Hypothalamus (tissue), 51 donors: ENCODE results near the gene ENC1.
"Not testable (repeated sequence)": the region's sequence is repeated elsewhere in the genome, so short reads cannot be mapped to it uniquely, and the experiment has no call there.

Source experiments
- DNase-seq, 51 donors: peaks; one replicate each; lab custom pipeline; 2025; lab: John Stamatoyannopoulos, UW

ENC1 gene, protein sequence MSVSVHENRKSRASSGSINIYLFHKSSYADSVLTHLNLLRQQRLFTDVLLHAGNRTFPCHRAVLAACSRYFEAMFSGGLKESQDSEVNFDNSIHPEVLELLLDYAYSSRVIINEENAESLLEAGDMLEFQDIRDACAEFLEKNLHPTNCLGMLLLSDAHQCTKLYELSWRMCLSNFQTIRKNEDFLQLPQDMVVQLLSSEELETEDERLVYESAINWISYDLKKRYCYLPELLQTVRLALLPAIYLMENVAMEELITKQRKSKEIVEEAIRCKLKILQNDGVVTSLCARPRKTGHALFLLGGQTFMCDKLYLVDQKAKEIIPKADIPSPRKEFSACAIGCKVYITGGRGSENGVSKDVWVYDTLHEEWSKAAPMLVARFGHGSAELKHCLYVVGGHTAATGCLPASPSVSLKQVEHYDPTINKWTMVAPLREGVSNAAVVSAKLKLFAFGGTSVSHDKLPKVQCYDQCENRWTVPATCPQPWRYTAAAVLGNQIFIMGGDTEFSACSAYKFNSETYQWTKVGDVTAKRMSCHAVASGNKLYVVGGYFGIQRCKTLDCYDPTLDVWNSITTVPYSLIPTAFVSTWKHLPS

DNA sequence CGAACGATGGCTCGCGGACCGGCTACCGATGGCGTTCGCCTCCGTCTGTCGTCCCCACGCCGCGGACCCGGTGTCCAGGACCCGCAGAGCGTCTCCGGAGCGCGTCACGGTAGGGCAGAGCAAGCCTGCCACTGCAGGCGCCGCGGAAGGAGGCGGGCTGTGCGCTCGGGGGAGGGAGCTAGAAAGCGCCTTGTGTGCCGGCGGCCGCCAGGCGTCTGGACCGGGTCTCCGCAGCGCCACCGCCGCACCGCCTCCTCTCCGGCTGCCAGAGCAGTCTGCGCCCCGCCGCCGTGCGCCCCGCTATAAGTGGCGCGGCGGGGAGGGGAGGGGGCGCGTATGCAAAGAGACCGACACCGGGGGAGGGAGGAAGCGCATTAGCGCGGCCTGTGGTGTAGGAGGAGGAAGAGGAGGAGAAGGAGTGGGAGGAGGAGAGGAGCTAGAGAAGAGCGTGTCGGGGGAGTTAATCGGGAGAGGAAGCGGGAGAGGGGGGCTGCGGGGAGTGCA, at the start of gene ENC1:
Gene ENC1 (minus strand): TSS at position 279 of the 504 bp plus-strand sequence. CDS start 4,243 bp downstream, outside the sequence.
- peak in 50 of 51 donors; percentile 23 to 90 (median 61) for DNase-seq

DNA sequence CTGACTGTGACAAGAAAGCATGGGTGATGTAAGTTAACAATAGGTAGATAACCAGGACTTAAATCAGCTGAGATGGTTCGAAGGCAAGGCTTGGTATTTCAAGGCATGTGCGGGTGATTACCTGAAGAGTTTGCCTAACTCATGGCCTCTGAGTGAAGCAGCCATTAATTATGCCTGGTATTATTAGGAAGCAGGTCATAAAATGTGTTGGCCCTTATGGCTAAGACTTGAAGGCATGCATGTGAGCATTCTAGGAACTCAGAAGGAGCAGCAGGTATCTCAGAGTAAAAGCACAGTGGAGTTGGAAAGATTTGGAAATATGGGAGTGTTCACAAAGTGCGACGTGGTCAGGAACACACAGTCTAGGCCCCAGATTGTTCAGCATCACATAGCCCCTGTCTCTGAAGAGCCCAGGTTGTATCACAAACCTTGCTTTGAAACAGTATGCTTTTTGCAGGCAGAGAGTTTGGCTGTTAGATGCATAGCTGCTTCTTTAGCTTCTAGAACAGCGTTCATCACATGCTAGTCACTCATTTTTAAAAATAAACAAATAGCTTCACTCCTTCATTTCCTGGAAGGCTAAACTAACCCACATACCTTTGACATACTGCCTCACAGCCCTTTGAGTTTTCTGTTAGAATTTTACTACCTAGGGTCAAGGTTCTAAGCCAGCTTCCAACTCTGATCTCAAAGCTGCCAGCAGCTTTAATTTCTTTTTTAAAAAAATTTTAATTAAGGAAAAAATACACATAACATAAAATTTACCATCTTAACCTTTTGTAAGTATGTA, 46.6 kb upstream of the ENC1 start:
- no peak for DNase-seq

DNA sequence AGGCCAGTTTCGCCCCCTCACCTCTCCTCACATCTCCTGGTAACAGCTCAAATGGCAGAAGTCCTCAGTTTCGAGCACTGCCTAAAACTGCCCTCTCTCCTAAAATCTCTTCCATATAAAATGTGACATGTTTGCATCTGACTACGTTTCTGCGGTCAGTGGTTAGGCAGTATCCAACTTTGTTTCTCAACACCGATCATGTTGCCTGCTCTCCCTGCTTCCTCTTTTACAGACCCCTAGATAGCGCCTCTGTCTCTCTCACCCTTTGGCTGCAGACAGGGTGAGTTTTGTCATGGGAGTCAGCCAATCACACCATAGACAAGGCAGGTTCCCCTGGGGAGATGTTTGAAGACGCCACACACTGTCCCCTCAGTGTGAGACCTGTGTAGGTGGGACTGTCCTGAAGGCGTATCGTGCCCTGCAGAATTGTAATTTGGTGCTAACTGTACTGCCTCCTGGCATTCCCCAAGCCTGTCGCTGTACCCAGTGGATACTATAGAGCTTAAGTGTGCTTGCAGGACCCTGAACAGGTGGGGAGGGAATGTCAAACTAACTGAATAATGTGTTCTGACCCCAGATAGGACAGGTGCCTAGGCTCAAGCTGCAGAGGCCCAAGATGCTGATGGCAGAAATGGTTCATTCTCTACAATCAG, 45.6 kb upstream of the ENC1 start:
- no peak for DNase-seq

DNA sequence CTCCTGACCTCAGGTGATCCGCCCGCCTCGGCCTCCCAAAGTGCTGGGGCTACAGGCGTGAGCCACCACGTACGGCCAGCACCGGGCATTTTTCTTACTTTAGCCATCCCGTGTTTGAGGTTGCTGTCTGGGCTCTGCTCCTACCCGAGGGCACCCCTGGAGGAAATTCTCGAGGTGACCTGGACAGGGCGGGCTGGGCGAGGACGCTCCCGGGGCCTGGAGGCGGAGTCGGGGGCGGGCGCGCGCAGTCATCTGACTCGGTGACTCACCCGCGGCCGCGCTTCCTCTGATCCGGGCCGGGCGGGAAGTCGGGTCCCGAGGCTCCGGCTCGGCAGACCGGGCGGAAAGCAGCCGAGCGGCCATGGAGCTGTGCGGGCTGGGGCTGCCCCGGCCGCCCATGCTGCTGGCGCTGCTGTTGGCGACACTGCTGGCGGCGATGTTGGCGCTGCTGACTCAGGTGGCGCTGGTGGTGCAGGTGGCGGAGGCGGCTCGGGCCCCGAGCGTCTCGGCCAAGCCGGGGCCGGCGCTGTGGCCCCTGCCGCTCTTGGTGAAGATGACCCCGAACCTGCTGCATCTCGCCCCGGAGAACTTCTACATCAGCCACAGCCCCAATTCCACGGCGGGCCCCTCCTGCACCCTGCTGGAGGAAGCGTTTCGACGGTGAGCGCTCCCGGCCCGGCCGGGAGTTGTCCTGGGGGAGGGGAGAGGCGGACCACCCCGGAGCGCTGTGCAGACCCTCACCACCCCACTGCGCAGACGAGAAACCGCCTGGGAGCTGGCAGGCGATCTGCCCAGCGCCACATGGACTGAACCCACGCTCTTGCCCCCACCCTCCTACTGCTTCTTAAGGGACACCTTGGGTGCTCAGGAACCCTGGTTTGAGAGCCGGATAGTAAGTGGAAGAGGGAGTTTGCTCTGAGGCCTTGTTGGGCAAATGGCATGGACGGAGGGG, 44.6 kb upstream of the ENC1 start, which contains the start of gene HEXB:
Gene HEXB (plus strand): TSS at position 334 of the 952 bp plus-strand sequence. CDS start 28 bp downstream, at position 362.
- DNase-seq = peak in 50 of 51 donors; percentile 35 to 91 (median 75)

DNA sequence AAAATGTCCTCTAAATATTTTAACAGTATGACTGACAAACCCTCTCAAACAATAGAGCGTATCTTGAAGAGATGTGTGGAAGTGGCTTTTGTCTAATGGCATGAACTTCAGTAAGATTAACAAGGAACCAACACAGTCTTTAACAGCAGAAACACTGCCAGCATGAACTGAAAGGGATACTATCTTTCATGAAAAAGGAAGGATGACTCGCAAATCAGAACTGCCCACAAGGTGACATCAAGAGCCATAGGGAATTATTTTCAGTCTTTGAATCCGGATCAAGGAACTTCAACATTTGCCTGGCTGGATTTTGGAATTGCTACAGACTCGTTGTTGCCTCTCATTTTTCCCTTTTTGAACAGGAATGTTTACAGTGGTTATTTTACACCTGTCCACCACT, 39.4 kb upstream of the ENC1 start:
- no peak for DNase-seq

DNA sequence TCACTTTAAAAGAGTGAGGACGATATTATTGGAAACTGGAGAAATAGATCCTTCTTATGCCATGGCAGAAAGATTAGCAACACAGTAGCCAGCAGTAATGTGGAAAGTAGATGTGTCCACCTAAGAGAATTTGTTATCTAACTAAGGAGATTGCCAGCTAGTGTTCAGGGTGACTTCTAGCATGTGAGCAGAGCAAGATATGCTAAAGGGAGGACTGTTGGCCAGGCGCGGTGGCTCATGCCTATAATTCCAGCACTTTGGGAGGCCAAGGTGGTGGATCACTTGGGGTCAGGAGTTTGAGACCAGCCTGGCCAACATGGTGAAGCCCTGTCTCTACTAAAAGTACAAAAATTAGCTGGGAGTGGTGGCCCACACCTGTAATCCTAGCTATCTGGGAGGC, 38.8 kb upstream of the ENC1 start:
- not testable (repeated sequence) for DNase-seq

DNA sequence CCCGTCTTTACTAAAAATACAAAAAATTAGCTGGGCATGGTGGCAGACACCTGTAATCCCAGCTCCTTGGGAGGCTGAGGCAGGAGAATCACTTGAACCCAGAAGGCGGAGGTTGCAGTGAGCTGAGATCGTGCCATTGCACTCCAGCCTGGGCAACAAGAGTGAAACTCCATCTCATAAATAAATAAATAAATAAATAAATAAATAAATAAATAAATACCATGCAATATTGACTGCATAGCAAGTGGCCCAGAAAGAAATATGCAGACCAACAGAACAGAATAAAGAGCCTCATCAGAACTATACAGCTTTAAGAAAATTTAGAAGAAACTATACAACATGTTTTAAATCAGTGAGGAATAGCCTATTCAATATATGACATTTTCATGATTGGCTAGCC, 37.6 kb upstream of the ENC1 start:
- DNase-seq = not testable (repeated sequence)

DNA sequence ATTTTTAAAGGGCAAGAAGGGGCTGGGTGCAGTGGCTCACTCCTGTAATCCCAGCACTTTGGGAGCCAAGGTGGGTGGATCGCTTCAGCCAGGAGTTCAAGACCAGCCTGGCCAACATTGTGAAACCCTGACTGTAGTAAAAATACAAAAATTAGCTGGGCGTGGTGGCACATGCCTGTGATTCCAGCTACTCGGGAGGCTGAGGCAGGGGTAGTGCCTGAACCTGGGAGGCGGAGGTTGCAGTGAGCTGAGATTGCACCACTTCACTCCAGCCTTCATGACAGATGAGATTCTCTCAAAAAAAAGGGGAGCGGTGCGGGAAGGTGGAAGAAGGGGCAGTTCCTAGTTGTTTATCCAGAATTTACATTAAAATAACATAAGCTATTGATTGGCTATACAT, 35.9 kb upstream of the ENC1 start:
- DNase-seq = not testable (repeated sequence)

DNA sequence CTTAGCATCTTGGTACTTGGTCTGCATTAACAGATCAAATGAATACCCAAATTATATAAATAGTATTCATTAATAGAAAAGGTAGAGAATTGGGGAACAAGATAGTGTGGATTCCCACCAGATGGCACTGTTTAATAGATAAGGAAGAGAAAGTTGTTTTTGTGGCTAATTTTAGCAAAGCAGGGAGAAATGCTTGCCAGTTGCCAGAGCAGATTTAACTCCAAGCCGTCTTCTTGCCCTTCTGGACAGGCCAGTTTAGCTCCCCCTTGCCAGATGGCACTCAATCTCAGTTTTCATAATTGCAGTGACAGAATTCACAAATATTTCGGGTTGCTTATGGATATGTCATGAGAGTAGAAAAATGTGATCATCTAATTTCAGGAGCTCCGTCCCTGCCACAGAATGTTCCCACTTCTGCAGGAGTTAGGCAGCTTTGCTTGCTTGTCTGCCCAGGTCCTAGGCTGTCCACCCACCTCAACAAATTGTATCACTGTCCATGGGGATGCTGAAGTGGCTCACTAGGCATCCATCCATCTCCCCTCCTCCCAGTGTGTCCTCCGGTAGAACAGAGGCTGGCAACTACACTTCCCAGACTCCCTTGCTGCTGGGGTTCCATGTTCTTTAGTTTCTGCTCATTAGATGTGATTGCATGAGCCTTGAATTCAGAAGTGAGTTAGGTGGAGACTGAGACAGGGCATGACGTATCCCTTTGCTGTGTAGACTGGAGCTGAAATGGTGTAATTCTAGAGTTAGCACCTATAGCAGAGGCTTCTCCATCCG, 32.7 kb upstream of the ENC1 start:
- DNase-seq = peak in 26 of 51 donors; percentile 5 to 91 (median 21)

DNA sequence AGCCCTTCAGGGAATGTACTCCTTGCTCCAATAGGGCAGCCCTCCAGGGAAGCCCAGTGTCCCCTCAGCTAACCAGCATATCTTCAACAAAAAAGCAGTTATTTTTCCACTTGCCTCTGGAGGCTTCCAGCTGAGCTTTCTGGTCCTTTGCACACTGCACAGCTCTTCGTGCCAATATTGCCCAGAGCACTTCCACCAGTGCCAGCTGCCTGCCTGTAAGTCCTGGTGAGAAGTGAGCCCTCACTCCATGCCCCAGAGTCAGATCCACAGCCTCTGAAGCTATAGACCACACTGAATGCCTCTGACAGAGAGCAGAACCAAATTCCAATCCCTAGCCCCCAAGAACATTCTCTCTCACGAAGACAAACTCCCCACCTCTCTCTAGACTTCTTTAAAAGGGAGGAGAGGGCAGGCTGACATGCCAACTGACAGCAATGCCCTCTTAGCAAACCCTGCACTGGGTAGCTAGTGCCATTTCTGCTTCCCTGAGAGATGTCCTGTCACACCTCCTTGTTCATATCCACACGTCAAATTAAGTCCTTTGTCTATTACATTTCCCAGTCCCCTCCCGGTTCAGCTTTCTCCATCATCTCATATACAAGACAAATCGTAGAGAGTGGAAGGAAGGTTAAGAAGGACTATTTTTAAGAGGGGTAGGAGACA, 31.8 kb upstream of the ENC1 start:
- DNase-seq = no peak

DNA sequence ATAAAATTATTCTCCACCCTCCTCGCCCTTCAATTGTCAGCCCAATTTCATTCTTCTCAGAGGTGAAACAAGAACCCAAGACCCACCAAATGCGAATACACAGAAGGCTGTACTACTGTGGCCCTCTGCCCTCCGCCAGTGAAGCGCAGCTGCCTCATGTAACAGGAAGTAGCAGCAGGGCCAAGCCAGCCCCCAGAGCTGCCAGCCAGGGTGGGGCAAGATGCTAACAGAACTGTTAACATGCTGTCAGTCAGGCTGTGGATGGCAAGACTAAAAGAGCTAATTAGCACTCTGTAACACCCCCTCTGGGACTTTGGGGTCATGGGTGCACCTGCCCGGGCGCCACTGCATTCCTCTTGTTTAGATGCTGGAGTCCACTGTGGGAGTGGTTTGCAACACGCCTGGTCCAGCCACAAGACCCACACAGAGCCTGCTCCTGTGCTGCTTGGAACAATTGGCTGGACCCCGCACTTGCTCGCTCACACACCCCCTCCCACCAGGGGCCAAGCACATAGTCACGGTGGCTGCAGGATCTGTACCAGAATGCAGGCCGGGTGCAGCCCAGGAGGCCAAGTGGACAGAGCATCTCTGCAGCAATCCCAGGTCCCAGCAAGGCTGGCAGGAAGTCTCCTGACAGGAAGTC, 30.0 kb upstream of the ENC1 start:
- no peak for DNase-seq

DNA sequence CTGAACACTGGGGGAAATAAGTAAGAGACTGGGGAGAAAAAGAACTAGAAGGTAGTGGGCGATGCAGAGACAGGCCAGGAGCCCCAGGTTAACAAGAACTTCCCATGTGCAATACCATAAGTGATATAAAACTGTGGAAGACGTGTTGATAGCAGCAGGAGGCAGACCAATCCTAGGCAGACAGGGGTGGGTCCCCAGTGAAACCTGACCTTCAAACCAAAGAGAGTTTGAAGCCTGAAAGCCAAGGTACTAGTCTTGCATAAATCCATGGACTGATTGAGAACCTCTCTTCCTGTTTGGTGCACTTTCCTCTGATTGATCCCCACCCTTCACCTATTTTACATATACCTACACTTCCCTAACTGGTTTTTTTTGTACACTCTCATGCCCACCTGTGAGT, 29.3 kb upstream of the ENC1 start:
- DNase-seq = no peak

DNA sequence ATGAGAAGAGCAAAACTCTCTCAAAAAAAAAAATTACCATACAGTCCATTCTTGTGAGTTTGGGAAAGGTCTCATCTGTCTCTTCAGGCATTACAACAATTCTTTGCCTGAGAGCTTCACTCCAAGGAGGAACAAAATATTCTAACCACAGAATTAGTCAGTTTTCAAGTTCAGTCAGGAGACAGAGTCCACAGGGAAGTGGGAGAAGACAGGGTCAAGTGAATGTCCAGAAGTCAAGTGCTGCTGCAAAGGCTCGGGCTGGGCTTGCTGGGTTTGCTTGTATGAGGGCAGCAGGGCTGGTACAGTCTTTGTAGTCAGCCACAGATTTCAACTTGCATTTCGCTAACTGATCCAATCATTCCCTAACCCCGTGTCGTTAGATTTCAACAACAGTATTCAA, 26.9 kb upstream of the ENC1 start:
- DNase-seq = no peak

DNA sequence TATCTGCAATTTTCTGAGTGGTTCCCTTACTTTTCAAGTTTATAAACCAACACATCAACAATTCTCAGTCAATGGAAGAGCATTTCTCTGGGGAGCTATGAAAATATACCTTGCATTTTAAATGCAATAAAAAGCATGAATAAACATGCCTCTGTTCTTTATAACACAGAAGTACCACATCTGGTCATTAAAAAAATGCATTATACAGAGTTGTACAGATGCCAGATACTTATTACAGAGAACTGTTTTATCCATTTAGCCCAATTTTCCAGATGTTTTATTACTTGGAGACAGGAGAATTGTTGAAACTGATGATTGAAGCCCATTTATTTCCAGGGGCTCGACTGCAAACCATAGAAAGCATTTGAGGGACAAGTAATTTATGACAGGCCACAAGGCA, 25.3 kb upstream of the ENC1 start:
- DNase-seq = no peak

DNA sequence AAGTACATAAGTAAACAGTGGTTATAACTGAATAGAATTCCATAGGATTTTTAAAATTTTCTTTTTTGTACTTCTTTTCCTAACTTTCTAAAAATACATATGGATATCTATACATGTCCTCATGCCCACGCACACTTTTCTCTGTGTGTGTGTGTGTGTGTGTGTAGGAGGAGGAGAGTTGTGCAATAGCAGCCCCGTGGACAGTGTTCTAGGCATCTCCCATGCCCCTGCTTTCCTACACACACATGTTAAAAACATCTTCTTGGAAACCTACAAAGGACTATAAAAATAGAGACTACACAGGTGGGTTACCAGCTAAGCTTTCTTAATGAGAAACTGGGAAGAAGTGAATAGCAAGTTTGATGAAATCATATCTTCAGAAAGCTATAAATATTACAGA, 24.7 kb upstream of the ENC1 start:
- no peak for DNase-seq

DNA sequence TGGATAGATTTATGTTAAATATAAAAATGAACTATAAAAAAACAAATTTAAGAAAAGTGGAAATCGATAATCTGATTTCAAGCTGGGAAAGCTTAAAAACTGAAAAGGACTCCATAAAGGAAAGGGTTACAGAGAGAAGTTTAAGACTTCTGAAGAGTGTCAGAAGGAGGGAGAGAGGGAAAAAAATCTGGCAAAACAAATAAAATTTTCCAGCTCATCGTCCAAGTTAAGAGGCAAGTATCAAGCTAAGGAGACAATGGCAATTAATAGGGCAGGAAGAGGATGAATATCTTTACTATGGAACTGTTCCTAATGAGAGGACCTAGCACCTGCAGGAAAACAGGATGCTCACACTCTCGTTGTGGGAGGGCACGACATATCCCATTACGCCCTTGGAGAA, 24.0 kb upstream of the ENC1 start:
- no peak for DNase-seq

DNA sequence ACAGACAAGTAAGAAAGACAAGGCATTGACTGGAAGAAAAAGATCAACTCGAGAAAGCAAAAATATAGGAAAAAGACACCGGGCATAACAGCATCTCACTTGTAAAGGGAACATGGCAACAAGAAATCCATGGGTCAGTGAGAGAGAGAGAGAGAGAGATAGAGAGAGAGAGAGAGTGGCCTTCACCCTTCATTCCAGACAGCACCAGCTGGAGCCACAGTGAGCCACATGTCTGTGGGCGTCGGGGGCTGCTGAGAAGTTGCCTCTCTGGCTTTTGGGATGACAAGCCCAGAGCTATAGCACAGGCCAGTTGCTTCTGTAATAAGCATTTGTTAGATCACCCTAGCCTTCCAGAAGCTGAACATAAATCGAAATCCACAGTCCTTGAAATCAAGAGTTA, 20.3 kb upstream of the ENC1 start:
- no peak for DNase-seq

DNA sequence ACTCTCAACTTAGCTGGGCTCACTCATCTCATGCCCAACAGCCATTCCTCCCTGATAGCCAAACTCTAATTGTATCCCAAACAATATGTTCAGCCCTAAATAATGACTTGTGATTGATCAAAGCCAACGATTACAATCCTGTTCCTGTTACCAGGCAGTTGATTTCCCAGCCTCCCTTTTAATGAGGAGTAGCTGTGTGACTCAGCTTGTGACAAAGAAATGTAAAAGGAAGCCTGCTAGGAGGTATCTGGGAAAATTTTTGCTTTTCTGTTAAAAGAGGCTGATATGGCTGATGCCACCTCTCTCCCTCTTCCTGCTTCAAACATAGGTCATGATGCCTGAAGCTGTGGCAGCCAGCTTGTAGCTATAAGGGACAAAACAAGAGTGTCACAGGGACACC, 19.6 kb upstream of the ENC1 start:
- no peak for DNase-seq
